Astrocyte (in vitro differentiated cells and primary cell): ENCODE measurements around the gene LSM10. TPM values are rescaled to one million over a fixed set of nuclear protein-coding genes. Genes with fewer than 3 reads are reported as not detected.
A peak's percentile ranks its signal among the peaks of the same experiment; 100 is the strongest.

Experiments
- DNase-seq: peaks from one replicate; pipeline ENCODE4 v3.0.0-alpha.2; 2010; ENCODE audit warnings: low read depth
- FAIRE-seq: peaks from 2 replicates; lab custom pipeline; 2011; peaks lifted over from hg19 to GRCh38; lab: Jason Lieb, UNC
- H2AFZ ChIP-seq: 2 replicates; pipeline ENCODE4 v1.6.0; 2012; ENCODE audit warnings: low read depth, low read length, inconsistent platforms
- H3K27ac ChIP-seq: 2 replicates; pipeline ENCODE4 v1.5.1; 2011; ENCODE audit warnings: low read depth, low read length, inconsistent platforms
- H3K27me3 ChIP-seq: 2 replicates; pipeline ENCODE4 v1.6.0; 2011; ENCODE audit warnings: low read length, inconsistent platforms; ENCODE audit not compliant: insufficient read depth
- H3K36me3 ChIP-seq: 2 replicates; pipeline ENCODE4 v1.5.1; 2011; ENCODE audit warnings: low read length, inconsistent platforms; ENCODE audit not compliant: insufficient read depth
- H3K4me1 ChIP-seq: 2 replicates; pipeline ENCODE4 v1.5.1; 2011; ENCODE audit warnings: low read length, inconsistent platforms; ENCODE audit not compliant: insufficient read depth
- H3K4me2 ChIP-seq: 2 replicates; pipeline ENCODE4 v1.6.0; 2012; ENCODE audit warnings: low read length, inconsistent platforms
- H3K4me3 ChIP-seq: 2 replicates; pipeline ENCODE4 v1.5.1; 2011; ENCODE audit warnings: low read depth, mild to moderate bottlenecking, low read length, inconsistent platforms; ENCODE audit not compliant: insufficient read depth
- H3K79me2 ChIP-seq: 2 replicates; pipeline ENCODE4 v1.6.0; 2012; ENCODE audit warnings: mild to moderate bottlenecking, low read length, inconsistent platforms; ENCODE audit not compliant: insufficient read depth
- H3K9ac ChIP-seq: 2 replicates; pipeline ENCODE4 v1.6.0; 2012; ENCODE audit warnings: mild to moderate bottlenecking, low read length, inconsistent platforms
- H3K9me3 ChIP-seq: 2 replicates; pipeline ENCODE4 v1.5.1; 2012; ENCODE audit warnings: low read depth, mild to moderate bottlenecking, low read length, inconsistent platforms; ENCODE audit not compliant: insufficient read depth
- H4K20me1 ChIP-seq: 2 replicates; pipeline ENCODE4 v1.6.0; 2012; ENCODE audit warnings: low read length, inconsistent platforms; ENCODE audit not compliant: insufficient read depth
- H3K27ac Mint-ChIP-seq: one replicate; pipeline ENCODE4 v1.8.0; 2021; ENCODE audit warnings: mild to moderate bottlenecking, mixed read lengths; ENCODE audit not compliant: unreplicated experiment
- H3K27me3 Mint-ChIP-seq: one replicate; pipeline ENCODE4 v1.8.0; 2021; ENCODE audit warnings: low read depth, mixed read lengths; ENCODE audit not compliant: unreplicated experiment
- H3K36me3 Mint-ChIP-seq: one replicate; pipeline ENCODE4 v1.8.0; 2021; ENCODE audit warnings: low read depth, mixed read lengths; ENCODE audit not compliant: unreplicated experiment
- H3K4me1 Mint-ChIP-seq: one replicate; pipeline ENCODE4 v1.8.0; 2021; ENCODE audit warnings: low read depth, mixed read lengths; ENCODE audit not compliant: unreplicated experiment
- H3K4me3 Mint-ChIP-seq: one replicate; pipeline ENCODE4 v1.8.0; 2021; ENCODE audit warnings: mild to moderate bottlenecking, moderate library complexity, mixed read lengths; ENCODE audit not compliant: unreplicated experiment
- H3K9me3 Mint-ChIP-seq: one replicate; pipeline ENCODE4 v1.8.0; 2021; ENCODE audit warnings: mild to moderate bottlenecking, mixed read lengths; ENCODE audit not compliant: unreplicated experiment
- CTCF ChIP-seq: IDR thresholded peaks from 2 replicates; pipeline ENCODE4 v1.5.1; 2011; ENCODE audit warnings: low read depth, mild to moderate bottlenecking, inconsistent platforms, low read length, moderate library complexity; ENCODE audit not compliant: insufficient read depth
- EZH2 ChIP-seq: IDR thresholded peaks from 2 replicates; pipeline ENCODE4 v1.6.1; 2012; ENCODE audit warnings: mild to moderate bottlenecking, low read length, inconsistent platforms; ENCODE audit not compliant: insufficient read depth
- total RNA-seq: library from RNA; stranded (reverse); gene quantifications from 2 replicates; pipeline ENCODE4 v1.2.1, GENCODE V29; 2021

LSM10 gene
- total RNA-seq, 1 donor from 2014 or later: 48.9 TPM

DNA sequence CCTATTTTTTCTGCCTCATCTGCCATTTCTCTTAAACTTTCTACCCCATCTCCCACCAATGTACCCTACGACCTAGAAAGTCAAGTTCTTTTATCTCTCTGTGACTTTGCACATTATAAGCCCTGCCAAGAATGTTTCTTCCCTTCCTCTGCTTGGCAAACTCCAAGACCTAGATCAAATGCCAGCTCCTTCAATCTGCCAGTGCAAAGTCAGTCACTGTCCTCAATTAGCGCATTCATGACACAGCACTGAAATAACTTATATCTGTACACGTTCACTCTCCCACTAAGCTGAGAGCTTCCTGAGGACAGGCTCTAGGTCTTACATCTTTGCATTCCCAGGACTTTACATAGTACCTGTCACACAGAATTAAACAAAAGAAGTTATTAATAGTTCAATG, 21.4 kb upstream of the LSM10 start:
- Mint-ChIP-seq H3K4me3 (no peak overlapping the region), H3K4me1 (peaks cover 6% of the 10 kb centered on the region), H3K36me3 (peaks cover 5% of the 10 kb centered on the region), H3K9me3 (no peaks in the 10 kb centered on the region), H3K27ac (no peak overlapping the region), H3K27me3 (no peaks in the 10 kb centered on the region)
- H3K27me3 ChIP-seq: no peaks in the 10 kb centered on the region
- TF ChIP-seq EZH2 (no peak), CTCF (no peak)
- no peak overlapping the region for H3K4me2 ChIP-seq
- H3K36me3 ChIP-seq: peaks cover 6% of the 10 kb centered on the region
- H3K4me1 ChIP-seq: peaks cover 2% of the 10 kb centered on the region
- no peak overlapping the region for H3K27ac ChIP-seq
- no peak overlapping the region for H2AFZ ChIP-seq
- no peaks in the 10 kb centered on the region for H4K20me1 ChIP-seq
- no peaks in the 10 kb centered on the region for H3K9me3 ChIP-seq
- no peaks in the 10 kb centered on the region for H3K79me2 ChIP-seq
- no peak for DNase-seq
- no peak for FAIRE-seq
- H3K9ac ChIP-seq: no peak overlapping the region
- H3K4me3 ChIP-seq: no peak overlapping the region

DNA sequence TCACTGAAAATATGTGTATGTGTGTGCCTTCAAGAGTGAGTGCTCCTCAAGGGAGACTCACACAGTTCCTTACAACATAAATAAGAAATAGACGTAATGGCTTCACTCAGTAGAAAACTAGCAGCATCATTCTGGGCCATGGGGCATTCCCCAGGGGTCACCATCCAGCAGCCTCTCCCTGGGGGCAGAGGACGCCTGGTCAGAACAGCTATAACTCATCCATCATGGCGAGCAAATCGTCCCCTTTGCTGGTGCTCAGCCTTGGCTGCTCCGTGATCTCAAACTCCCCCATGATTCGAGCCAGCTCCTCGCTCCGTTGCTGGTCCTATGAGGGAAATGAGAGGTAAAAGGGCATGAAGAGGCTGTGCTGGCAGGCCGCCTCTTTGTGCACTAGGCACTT, 20.2 kb upstream of the LSM10 start:
- no peak overlapping the region for H3K27ac ChIP-seq
- Mint-ChIP-seq H3K4me1 (peaks cover 6% of the 10 kb centered on the region), H3K36me3 (no peaks in the 10 kb centered on the region), H3K9me3 (no peaks in the 10 kb centered on the region), H3K27me3 (no peaks in the 10 kb centered on the region), H3K4me3 (no peak overlapping the region), H3K27ac (no peak overlapping the region)
- no peak overlapping the region for H3K9ac ChIP-seq
- H3K9me3 ChIP-seq: no peaks in the 10 kb centered on the region
- no peaks in the 10 kb centered on the region for H3K27me3 ChIP-seq
- FAIRE-seq: no peak
- no peaks in the 10 kb centered on the region for H3K79me2 ChIP-seq
- H3K4me2 ChIP-seq: no peak overlapping the region
- no peaks in the 10 kb centered on the region for H4K20me1 ChIP-seq
- peaks cover 2% of the 10 kb centered on the region for H3K4me1 ChIP-seq
- peaks cover 4% of the 10 kb centered on the region for H3K36me3 ChIP-seq
- TF ChIP-seq EZH2: no peak
- no peak for TF ChIP-seq CTCF
- DNase-seq: no peak
- H3K4me3 ChIP-seq: no peak overlapping the region
- no peak overlapping the region for H2AFZ ChIP-seq

- Histone ChIP-seq H3K36me3 (no peaks in the 10 kb centered on the region), H3K4me3 (no peak overlapping the region), H2AFZ (no peak overlapping the region), H3K4me2 (no peak overlapping the region), H3K27me3 (no peaks in the 10 kb centered on the region), H3K4me1 (peaks cover 2% of the 10 kb centered on the region), H3K79me2 (no peaks in the 10 kb centered on the region), H3K27ac (no peak overlapping the region), H3K9me3 (no peaks in the 10 kb centered on the region), H3K9ac (no peak overlapping the region), H4K20me1 (no peaks in the 10 kb centered on the region)
- Mint-ChIP-seq H3K4me1 (peaks cover 3% of the 10 kb centered on the region), H3K9me3 (peaks cover 3% of the 10 kb centered on the region), H3K27ac (peak overlapping the region; percentile 58), H3K36me3 (peaks cover 5% of the 10 kb centered on the region), H3K27me3 (no peaks in the 10 kb centered on the region), H3K4me3 (no peak overlapping the region)
- no peak for DNase-seq
- FAIRE-seq: no peak
- no peak for TF ChIP-seq EZH2
- TF ChIP-seq CTCF: no peak
These were observed 18.1 kb upstream of the LSM10 start for GRCh38 chr1:36415661-36416326.
